HG02981 (cell line): ENCODE data around the gene LIMS2.

ENCODE experiments used
- ATAC-seq: cut with Tn5 transposase; IDR thresholded peaks from one replicate; pipeline ENCODE4 v1.9.1; 2021; ENCODE audit warnings: mild to moderate bottlenecking, moderate library complexity; ENCODE audit not compliant: unreplicated experiment

The LIMS2 gene

GRCh38 chr2:127635380-127636237, 39.7 kb downstream of the LIMS2 start:
- no peak for ATAC-seq

GRCh38 chr2:127634626-127635379, 40.5 kb downstream of the LIMS2 start:
- ATAC-seq: no peak

- ATAC-seq: no peak
Observed at GRCh38 chr2:127634066-127634617, 41.2 kb downstream of the LIMS2 start.

GRCh38 chr2:127633556-127634065, 41.7 kb downstream of the LIMS2 start:
- ATAC-seq: no peak

GRCh38 chr2:127632592-127633489, 42.5 kb downstream of the LIMS2 start:
- ATAC-seq: peak; percentile 49

- no peak for ATAC-seq
Observed at GRCh38 chr2:127631997-127632581, 43.2 kb downstream of the LIMS2 start.

- ATAC-seq: no peak
Observed at GRCh38 chr2:127631541-127631996, 43.8 kb downstream of the LIMS2 start.

- ATAC-seq: no peak
Observed at GRCh38 chr2:127630864-127631540, 44.3 kb downstream of the LIMS2 start.

- no peak for ATAC-seq
Observed at GRCh38 chr2:127630096-127630863, 45.0 kb downstream of the LIMS2 start.

- no peak for ATAC-seq
Observed at GRCh38 chr2:127629637-127630036, 45.7 kb downstream of the LIMS2 start.

GRCh38 chr2:127628767-127629614, 46.3 kb downstream of the LIMS2 start:
- ATAC-seq: no peak

GRCh38 chr2:127627740-127628571, 47.4 kb downstream of the LIMS2 start:
- no peak for ATAC-seq

- no peak for ATAC-seq
Observed at GRCh38 chr2:127626917-127627739, 48.2 kb downstream of the LIMS2 start.

GRCh38 chr2:127626175-127626574, 49.2 kb downstream of the LIMS2 start:
- ATAC-seq: no peak

GRCh38 chr2:127625572-127625951, 49.8 kb downstream of the LIMS2 start:
- no peak for ATAC-seq
